ENCODE data around the gene ZFYVE21. TPM values are rescaled to one million over a fixed set of nuclear protein-coding genes. Genes with fewer than 3 reads are reported as not detected.

The ZFYVE21 gene
- total RNA-seq, 1 donor from 2014 or later = 37.7 TPM

- no peak for DNase-seq
Observed at GRCh38 chr14:103692159-103692558, 23.5 kb upstream of the ZFYVE21 start.

GRCh38 chr14:103692871-103693270, 22.7 kb upstream of the ZFYVE21 start:
- DNase-seq = no peak

GRCh38 chr14:103693515-103693914, 22.1 kb upstream of the ZFYVE21 start:
- DNase-seq = no peak

DNA sequence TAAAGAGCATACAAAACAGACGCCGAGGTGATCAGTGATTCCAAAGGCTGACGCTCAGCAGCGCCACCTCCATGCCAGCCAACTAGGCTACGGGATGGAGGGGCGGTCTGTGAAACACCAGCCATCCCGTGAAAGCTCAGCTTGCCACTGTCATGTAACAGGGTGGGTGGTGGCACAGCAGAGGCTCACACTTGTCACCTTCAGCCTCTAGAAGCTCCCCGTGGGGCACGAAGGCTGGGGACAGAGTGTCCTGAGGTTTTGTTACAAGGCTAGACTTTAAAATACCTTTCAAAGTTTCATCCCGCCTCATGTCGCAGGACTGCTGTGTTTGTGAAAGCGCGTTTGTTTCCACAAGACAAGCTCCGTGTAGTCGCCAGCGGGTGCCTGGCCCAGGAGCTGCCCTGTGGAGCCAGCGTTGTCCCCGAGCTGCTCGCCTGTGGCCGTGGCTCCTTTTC, 21.0 kb upstream of the ZFYVE21 start:
- no peak for DNase-seq

GRCh38 chr14:103695296-103696069, 20.1 kb upstream of the ZFYVE21 start:
- DNase-seq = no peak

- no peak for DNase-seq
Observed at GRCh38 chr14:103696070-103696402, 19.6 kb upstream of the ZFYVE21 start.

GRCh38 chr14:103696466-103697071, 19.0 kb upstream of the ZFYVE21 start:
- DNase-seq = no peak

DNA sequence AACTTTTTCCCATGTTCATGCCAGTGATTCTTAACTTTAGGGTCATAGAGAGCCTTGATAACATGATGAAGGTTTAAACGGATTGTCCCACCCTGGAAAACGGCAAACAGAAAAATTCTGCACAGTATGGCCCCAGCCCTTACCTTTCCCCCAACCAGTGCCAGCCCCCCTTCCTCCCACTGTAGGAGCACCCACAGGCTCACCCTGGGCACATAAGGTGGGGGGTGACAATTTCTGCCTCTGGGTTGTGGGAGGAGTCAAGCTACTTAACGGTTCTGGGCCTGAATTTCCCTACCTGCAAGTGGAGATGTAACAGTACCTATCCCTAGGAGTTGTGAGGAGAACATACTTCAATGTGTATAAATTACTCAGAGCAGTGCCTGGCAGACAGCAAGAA, 18.4 kb upstream of the ZFYVE21 start:
- no peak for DNase-seq

- DNase-seq = no peak
Observed at GRCh38 chr14:103697603-103698379, 17.8 kb upstream of the ZFYVE21 start.

DNA sequence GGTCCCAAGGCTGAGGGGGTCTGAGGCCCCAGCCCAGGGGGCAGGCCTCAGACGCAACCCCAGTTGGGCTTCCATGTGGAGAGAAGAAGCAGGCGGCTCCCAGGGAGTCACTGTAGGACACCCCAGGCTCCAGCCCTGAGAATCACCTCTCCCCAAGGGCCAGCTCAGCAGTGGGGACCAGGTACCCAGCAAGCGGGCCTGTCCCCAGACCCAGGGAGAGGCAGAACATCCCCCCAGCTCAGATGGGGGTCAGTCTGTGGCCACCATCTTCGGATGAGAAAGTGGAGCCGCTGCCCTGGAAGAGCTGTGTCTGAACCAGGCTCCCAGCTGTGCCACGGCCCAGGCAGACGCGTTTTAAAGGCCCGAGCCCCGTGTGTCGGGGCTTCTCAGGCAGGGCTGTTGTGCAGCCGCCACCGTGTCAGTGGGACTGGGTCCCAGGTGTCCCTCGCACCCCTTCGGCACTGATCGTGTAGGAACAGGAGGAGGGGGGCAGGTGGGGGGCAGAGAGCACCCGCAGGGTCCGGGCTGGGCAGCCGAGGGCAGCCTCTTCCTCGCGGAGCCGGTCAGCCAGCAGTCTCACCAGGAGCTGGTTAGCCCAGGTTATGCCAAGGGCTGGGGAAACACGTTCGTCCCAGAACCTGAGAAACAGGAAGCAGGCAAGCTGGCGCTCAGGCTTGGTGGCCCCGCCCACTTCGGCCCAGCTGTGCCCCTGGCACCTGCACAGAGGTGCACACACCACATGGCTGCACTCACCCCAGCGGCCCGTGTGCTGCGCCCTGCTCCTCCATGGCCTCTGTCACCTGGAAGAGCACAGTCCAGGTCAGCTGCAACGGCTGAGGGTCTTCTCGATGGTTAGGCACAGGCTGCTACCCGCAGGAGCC, 17.0 kb upstream of the ZFYVE21 start:
- DNase-seq = no peak

DNA sequence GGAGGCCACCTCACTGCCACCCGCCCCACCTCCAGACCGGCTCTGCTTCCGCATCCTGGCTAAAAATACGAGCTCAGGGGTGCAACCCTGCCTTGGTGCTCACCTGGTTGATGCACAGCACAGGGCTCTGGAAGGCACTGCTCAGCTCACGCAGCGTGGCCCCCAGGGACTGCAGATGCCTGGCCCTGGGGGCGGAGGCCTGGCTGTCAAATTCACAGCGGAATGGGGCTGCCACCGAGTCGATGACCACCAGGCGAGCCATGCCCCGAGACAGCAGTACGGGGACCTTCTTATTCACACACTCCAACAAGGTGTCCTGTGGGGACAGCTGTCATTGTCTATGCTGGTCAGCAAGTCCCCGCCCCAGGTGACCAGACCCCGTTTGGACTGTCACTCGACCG, 16.3 kb upstream of the ZFYVE21 start:
- no peak for DNase-seq

DNA sequence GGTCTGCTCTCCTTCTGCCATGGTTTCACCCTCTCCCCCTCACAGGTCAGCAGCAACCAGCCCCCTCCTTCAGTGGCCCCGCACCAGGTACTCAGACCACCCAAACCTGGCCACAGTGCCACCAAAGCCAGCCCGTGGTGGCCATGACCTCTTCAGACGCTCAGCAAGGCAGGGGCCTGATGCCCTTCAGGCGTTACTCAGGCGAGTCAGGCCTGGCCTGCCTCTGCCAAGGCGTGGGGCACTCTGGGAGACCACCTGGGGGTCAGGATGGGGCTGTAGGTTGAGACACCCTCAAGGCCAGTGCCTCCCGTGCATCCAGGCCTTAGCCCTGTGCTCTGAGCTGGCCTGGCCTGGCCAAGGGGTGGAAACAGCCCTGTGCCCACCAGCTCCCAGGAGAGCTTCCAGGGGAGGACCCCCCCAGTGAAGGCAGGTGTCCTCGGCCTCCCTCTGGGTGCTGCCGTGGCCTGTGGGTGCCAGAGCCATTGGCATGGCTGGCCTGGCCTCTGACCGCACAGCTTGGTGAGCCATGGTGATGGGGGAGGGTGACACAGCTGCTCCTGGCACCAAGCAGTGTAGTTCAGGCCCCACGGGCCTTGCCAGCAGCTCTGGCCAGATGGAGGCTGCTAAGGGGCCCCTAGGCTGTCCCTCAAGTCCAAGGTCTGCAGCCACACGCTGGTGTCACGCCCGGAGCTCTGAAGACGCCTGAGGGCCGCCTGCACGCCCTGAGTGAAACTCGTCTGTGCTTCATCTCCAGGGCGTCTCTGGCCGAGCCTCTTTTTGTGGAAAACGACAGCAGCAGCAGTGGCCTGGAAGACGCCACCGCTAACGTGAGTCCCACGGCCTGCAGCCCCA, 15.5 kb upstream of the ZFYVE21 start:
- peak; percentile 54 for DNase-seq

- DNase-seq = no peak
Observed at GRCh38 chr14:103700753-103701490, 14.7 kb upstream of the ZFYVE21 start.

GRCh38 chr14:103702095-103702494, 13.5 kb upstream of the ZFYVE21 start:
- no peak for DNase-seq

GRCh38 chr14:103702497-103703432, 12.8 kb upstream of the ZFYVE21 start:
- DNase-seq = no peak

GRCh38 chr14:103703433-103704385, 11.9 kb upstream of the ZFYVE21 start:
- no peak for DNase-seq

DNA sequence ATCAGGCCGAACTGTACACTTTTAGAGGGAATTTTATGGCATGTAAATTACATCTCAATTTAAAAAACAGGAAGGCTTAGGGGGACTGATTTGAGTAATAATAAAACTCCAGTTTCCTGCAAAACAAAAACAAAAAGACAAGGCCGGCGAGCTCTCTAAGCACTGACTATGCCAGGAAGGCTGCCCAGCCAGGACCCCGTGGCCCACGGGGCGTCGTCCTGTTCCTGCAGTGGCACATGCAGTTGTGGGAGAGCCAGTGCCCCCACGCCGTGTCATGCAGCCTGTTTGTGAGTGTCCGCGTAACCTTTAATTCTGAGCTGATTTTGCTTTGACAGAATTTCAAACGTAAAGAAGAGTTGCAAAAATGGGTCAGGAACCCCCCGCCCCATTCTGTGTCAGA, 10.9 kb upstream of the ZFYVE21 start:
- no peak for DNase-seq

DNA sequence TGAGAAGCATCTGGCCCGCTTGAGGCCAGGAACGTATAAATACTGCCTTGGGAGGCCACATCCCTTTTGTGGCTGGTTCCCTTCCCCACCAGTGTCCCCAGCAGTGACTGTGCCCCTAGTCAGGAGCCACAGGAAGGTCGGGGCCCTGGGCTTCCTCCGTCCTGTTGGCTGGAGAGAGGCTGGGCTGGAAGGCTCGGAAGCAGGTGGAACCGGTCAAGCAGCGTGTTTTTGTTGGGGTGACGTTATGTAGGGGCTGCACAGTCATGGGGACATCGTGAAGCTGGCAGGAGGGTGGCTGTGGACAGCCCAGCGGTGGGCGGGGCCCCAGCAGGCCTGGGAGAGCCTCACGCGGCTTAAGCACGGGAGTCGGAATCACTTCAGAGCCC, 10.5 kb upstream of the ZFYVE21 start:
- no peak for DNase-seq

Measured in occipital lobe (tissue), 2 donors.